Thyroid gland (tissue), 4 donors: ENCODE results near the gene PSMG4.

Experiments
- CTCF ChIP-seq, 6 experiments: fragments of 200-600 bp in 3 of 6; fragments of 450-650 bp in 3 of 6; sonication (generic) in 3 of 6; IDR thresholded peaks; one replicate each; pipeline ENCODE4 v1.5.1; 2016 to 2019; ENCODE audit warnings: antibody characterized with exemption in 6 of 6, mild to moderate bottlenecking in 2 of 6, inconsistent platforms in 1 of 6, moderate library complexity in 1 of 6
- POLR2A ChIP-seq, 2 donors: fragments of 450-650 bp; IDR thresholded peaks; one replicate each; pipeline ENCODE4 v1.6.1; 2017; ENCODE audit warnings: antibody characterized with exemption in 2 of 2, mild to moderate bottlenecking in 2 of 2, moderate library complexity in 1 of 2

- TF ChIP-seq POLR2A (IDR thresholded peaks at IDR 0.05) (no peak), CTCF (IDR thresholded peaks at IDR 0.05) (no peak)
Observed at GRCh38 chr6:3265671-3266070, 6.9 kb downstream of the PSMG4 start.
